SK-N-SH (cell line): Measurements from ENCODE around the gene GASK1B. TPM values are rescaled to one million over a fixed set of nuclear protein-coding genes. Genes with fewer than 3 reads are reported as not detected.

Experiments used
- CTCF ChIA-PET: fragments of 300-600, 350-600 bp; formaldehyde crosslinking; extraction: SDS; loops from one replicate; lab custom pipeline; 2021; lab: Yijun Ruan, JAX
- POLR2A ChIA-PET: fragments of 350-600 bp; sonication (Branson Sonifier 250); formaldehyde crosslinking; extraction: SDS; loops from one replicate; lab custom pipeline; 2020; ENCODE audit warnings: antibody characterized with exemption, inconsistent platforms; lab: Yijun Ruan, JAX
- DNase-seq: peaks from one replicate; pipeline ENCODE4 v3.0.0; 2012
- H2AFZ ChIP-seq: fragments of 200-600 bp; sonication (generic); 2 replicates; pipeline ENCODE4 v1.8.1; 2016; ENCODE audit warnings: antibody characterized with exemption, mild to moderate bottlenecking, low read depth
- H3F3A ChIP-seq: fragments of 200-600 bp; sonication (generic); replicated peaks from 2 replicates; pipeline ENCODE3; 2016; ENCODE audit warnings: antibody characterized with exemption, mild to moderate bottlenecking; ENCODE audit not compliant: insufficient read depth
- H3K27ac ChIP-seq, 2 experiments: fragments of 200-500 bp in 1 of 2; fragments of 200-600 bp in 1 of 2; sonication (Bioruptor generic) in 1 of 2; sonication (generic), shearing (Covaris generic) in 1 of 2; 2 replicates each; pipeline versions ENCODE4 v1.5.1 to v1.6.1; 2014 to 2016; ENCODE audit warnings: low read depth in 2 of 2, inconsistent platforms in 1 of 2, low read length in 1 of 2, mild to moderate bottlenecking in 1 of 2, mixed read lengths in 1 of 2
- H3K27me3 ChIP-seq: fragments of 200-600 bp; sonication (generic), shearing (Covaris generic); 2 replicates; pipeline ENCODE4 v1.6.1; 2016; ENCODE audit warnings: mixed run types; ENCODE audit not compliant: insufficient read depth
- H3K36me3 ChIP-seq, 2 experiments: fragments of 200-500 bp in 1 of 2; fragments of 200-600 bp in 1 of 2; sonication (Bioruptor generic) in 1 of 2; sonication (generic) in 1 of 2; replicated peaks in 1 of 2; 2 replicates each; pipeline versions ENCODE3 to v1.5.1; 2014 to 2016; ENCODE audit warnings: low read length in 1 of 2, mild to moderate bottlenecking in 1 of 2; ENCODE audit not compliant: insufficient read depth in 2 of 2, control insufficient read depth in 1 of 2
- H3K4me1 ChIP-seq, 2 experiments: fragments of 200-500 bp in 1 of 2; fragments of 200-600 bp in 1 of 2; sonication (Bioruptor generic) in 1 of 2; sonication (generic), shearing (Covaris generic) in 1 of 2; 2 replicates each; pipeline versions ENCODE4 v1.5.1 to v1.6.1; 2014 to 2016; ENCODE audit warnings: low read depth in 1 of 2, low read length in 1 of 2, mixed run types in 1 of 2; ENCODE audit not compliant: insufficient read depth in 2 of 2, control insufficient read depth in 1 of 2
- H3K4me2 ChIP-seq: fragments of 200-600 bp; sonication (generic), shearing (Covaris generic); 2 replicates; pipeline ENCODE4 v1.6.1; 2017; ENCODE audit warnings: mixed run types
- H3K4me3 ChIP-seq, 2 experiments: fragments of 200-500 bp in 1 of 2; fragments of 200-600 bp in 1 of 2; sonication (Bioruptor generic) in 1 of 2; sonication (generic), shearing (Covaris generic) in 1 of 2; 2 replicates each; pipeline versions ENCODE4 v1.5.1 to v1.8.1; 2014 to 2016; ENCODE audit warnings: low read depth in 2 of 2, inconsistent platforms in 1 of 2, low read length in 1 of 2, mild to moderate bottlenecking in 1 of 2, mixed read lengths in 1 of 2, moderate library complexity in 1 of 2
- H3K79me2 ChIP-seq: fragments of 200-600 bp; sonication (generic); 2 replicates; pipeline ENCODE4 v1.8.1; 2017; ENCODE audit warnings: mild to moderate bottlenecking; ENCODE audit not compliant: insufficient read depth
- H3K9ac ChIP-seq: fragments of 200-600 bp; sonication (generic); 2 replicates; pipeline ENCODE4 v1.6.1; 2017; ENCODE audit warnings: mixed run types
- H3K9me2 ChIP-seq: fragments of 200-600 bp; sonication (generic); 2 replicates; pipeline ENCODE4 v1.6.1; 2017; ENCODE audit warnings: mixed run types
- H3K9me3 ChIP-seq: fragments of 200-600 bp; sonication (generic); 2 replicates; pipeline ENCODE4 v1.6.1; 2017; ENCODE audit warnings: mixed run types, mild to moderate bottlenecking, moderate library complexity
- H4K20me1 ChIP-seq: fragments of 200-600 bp; sonication (generic); 2 replicates; pipeline ENCODE4 v1.6.1; 2017; ENCODE audit warnings: mild to moderate bottlenecking, mixed run types; ENCODE audit not compliant: insufficient read depth
- CHD2 ChIP-seq: fragments of 150-350 bp; IDR thresholded peaks from 2 replicates; pipeline ENCODE4 v1.6.1; 2018; ENCODE audit warnings: low read length; ENCODE audit not compliant: partially characterized antibody
- EP300 ChIP-seq, 2 experiments: IDR thresholded peaks; 2 replicates each; pipeline versions ENCODE4 v1.4.0 to v1.6.1; 2012; ENCODE audit warnings: borderline replicate concordance in 1 of 2, low read depth in 1 of 2, low read length in 1 of 2
- EZH2phosphoT487 ChIP-seq: fragments of 200-600 bp; sonication (generic); IDR thresholded peaks from 2 replicates; pipeline ENCODE4 v1.6.1; 2017; ENCODE audit warnings: low read depth, mixed run types, mild to moderate bottlenecking, antibody characterized with exemption, moderate library complexity, borderline replicate concordance
- FOSL2 ChIP-seq: IDR thresholded peaks from 2 replicates; pipeline ENCODE4 v1.4.0; 2012; ENCODE audit warnings: low read depth, mild to moderate bottlenecking, moderate library complexity, borderline replicate concordance
- GABPA ChIP-seq: IDR thresholded peaks from 2 replicates; pipeline ENCODE4 v1.4.0; 2012; ENCODE audit warnings: low read depth, mild to moderate bottlenecking
- JUND ChIP-seq: IDR thresholded peaks from 2 replicates; pipeline ENCODE4 v1.4.0; 2012
- MAX ChIP-seq: IDR thresholded peaks from 2 replicates; pipeline ENCODE4 v1.4.0; 2012; ENCODE audit warnings: low read depth
- MXI1 ChIP-seq: IDR thresholded peaks from 2 replicates; pipeline ENCODE4 v1.6.1; 2012; ENCODE audit warnings: mild to moderate bottlenecking, low read depth, low read length, improper control_type of control experiment
- NFIC ChIP-seq: IDR thresholded peaks from 2 replicates; pipeline ENCODE4 v1.4.0; 2012; ENCODE audit warnings: borderline replicate concordance
- NRF1 ChIP-seq: IDR thresholded peaks from 2 replicates; pipeline ENCODE4 v1.6.1; 2012; ENCODE audit warnings: low read depth, mild to moderate bottlenecking, low read length
- RCOR1 ChIP-seq: fragments of 150-350 bp; IDR thresholded peaks from 2 replicates; pipeline ENCODE4 v1.6.1; 2017; ENCODE audit warnings: antibody characterized with exemption, low read length
- SIN3A ChIP-seq: IDR thresholded peaks from 2 replicates; pipeline ENCODE4 v1.6.1; 2012; ENCODE audit warnings: low read depth, mild to moderate bottlenecking, low read length, moderate library complexity, borderline replicate concordance
- SMC3 ChIP-seq: IDR thresholded peaks from 2 replicates; pipeline ENCODE4 v1.6.1; 2012; ENCODE audit warnings: low read depth, low read length, improper control_type of control experiment
- TCF12 ChIP-seq: IDR thresholded peaks from 2 replicates; pipeline ENCODE4 v1.4.0; 2012
- TEAD4 ChIP-seq: IDR thresholded peaks from 2 replicates; pipeline ENCODE4 v1.4.0; 2012; ENCODE audit warnings: mild to moderate bottlenecking, borderline replicate concordance; ENCODE audit not compliant: insufficient read depth
- WGBS: methylation state at CpG from one replicate; pipeline ENCODE4 v1.1.6; 2017; ENCODE audit warnings: low lambda C conversion rate; 5-methylcytosine and 5-hydroxymethylcytosine counted together
- polyA plus RNA-seq, 3 experiments: library from polyadenylated mRNA; depleted of rRNA; stranded (reverse); fragments of >200 nt; gene quantifications; 2 replicates each; pipeline ENCODE4 v1.2.3, GENCODE V29; 2012
- TF ChIP-seq, protein P1 (sequence below): fragments of 200-600 bp; sonication (generic); IDR thresholded peaks from 2 replicates; pipeline ENCODE4 v1.6.1; 2017; ENCODE audit warnings: antibody characterized with exemption, mild to moderate bottlenecking, moderate library complexity
- TF ChIP-seq, protein P2 (sequence below): IDR thresholded peaks from 2 replicates; pipeline ENCODE4 v1.6.1; 2012; ENCODE audit warnings: mild to moderate bottlenecking, low read depth, low read length, moderate library complexity
- TF ChIP-seq, protein P3 (sequence below): fragments of 150-350 bp; IDR thresholded peaks from 2 replicates; pipeline ENCODE4 v1.6.1; 2017; ENCODE audit warnings: antibody characterized with exemption, low read length, low read depth, borderline replicate concordance
- TF ChIP-seq, protein P4 (sequence below): IDR thresholded peaks from 2 replicates; pipeline ENCODE4; 2012

The GASK1B gene
- polyA plus RNA-seq, 1 of the 3 experiments (the other 2 are of a cell fraction): 3.7 TPM

DNA sequence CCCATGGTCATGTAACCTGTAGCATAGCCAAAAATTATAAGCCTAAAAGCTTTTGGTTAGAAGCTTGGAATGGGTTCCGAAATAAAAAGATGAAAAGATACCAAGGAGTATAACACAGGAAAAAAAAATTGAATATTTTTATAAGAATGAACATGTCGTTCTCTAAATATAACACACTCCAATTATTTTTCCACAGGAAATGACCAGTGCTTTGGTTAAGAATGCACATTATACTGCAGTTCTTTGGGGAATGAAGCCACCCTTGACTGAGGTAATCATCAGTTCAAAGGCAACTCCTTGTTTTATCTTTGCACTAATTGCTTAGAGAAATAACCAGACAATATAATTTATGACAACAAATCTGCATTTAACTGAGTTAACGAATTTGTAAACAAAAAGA is 6.6 kb upstream of the GASK1B start:
- Histone ChIP-seq H3K36me3 (no peaks in the 10 kb centered on the region), H4K20me1 (no peaks in the 10 kb centered on the region), H3K9ac (no peak overlapping the region), H3F3A (no peaks in the 10 kb centered on the region), H3K9me2 (no peaks in the 10 kb centered on the region), H3K27ac (no peak overlapping the region), H3K4me3 (no peak overlapping the region), H3K9me3 (no peaks in the 10 kb centered on the region), H3K4me2 (no peak overlapping the region; the same call in 1 of the 2 replicates), H2AFZ (no peak overlapping the region), H3K27me3 (no peaks in the 10 kb centered on the region), H3K79me2 (no peaks in the 10 kb centered on the region), H3K4me1 (no peaks in the 10 kb centered on the region)
- WGBS: 49% methylated on average over 3 of the region's 3 CpGs
- TF ChIP-seq TEAD4 (no peak), JUND (no peak), TCF12 (no peak), EP300 (IDR thresholded peaks at IDR 0.05; ENCODE audit: borderline replicate concordance in 1 of 2, low read depth in 1 of 2, low read length in 1 of 2) (no peak), GABPA (no peak), MXI1 (no peak), EZH2phosphoT487 (no peak), NFIC (no peak), FOSL2 (no peak), MAX (no peak), RCOR1 (no peak), NRF1 (no peak), CHD2 (no peak), SIN3A (no peak), SMC3 (no peak)
- TF ChIP-seq, protein P1, sequence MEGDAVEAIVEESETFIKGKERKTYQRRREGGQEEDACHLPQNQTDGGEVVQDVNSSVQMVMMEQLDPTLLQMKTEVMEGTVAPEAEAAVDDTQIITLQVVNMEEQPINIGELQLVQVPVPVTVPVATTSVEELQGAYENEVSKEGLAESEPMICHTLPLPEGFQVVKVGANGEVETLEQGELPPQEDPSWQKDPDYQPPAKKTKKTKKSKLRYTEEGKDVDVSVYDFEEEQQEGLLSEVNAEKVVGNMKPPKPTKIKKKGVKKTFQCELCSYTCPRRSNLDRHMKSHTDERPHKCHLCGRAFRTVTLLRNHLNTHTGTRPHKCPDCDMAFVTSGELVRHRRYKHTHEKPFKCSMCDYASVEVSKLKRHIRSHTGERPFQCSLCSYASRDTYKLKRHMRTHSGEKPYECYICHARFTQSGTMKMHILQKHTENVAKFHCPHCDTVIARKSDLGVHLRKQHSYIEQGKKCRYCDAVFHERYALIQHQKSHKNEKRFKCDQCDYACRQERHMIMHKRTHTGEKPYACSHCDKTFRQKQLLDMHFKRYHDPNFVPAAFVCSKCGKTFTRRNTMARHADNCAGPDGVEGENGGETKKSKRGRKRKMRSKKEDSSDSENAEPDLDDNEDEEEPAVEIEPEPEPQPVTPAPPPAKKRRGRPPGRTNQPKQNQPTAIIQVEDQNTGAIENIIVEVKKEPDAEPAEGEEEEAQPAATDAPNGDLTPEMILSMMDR: no peak
- TF ChIP-seq, protein P2, sequence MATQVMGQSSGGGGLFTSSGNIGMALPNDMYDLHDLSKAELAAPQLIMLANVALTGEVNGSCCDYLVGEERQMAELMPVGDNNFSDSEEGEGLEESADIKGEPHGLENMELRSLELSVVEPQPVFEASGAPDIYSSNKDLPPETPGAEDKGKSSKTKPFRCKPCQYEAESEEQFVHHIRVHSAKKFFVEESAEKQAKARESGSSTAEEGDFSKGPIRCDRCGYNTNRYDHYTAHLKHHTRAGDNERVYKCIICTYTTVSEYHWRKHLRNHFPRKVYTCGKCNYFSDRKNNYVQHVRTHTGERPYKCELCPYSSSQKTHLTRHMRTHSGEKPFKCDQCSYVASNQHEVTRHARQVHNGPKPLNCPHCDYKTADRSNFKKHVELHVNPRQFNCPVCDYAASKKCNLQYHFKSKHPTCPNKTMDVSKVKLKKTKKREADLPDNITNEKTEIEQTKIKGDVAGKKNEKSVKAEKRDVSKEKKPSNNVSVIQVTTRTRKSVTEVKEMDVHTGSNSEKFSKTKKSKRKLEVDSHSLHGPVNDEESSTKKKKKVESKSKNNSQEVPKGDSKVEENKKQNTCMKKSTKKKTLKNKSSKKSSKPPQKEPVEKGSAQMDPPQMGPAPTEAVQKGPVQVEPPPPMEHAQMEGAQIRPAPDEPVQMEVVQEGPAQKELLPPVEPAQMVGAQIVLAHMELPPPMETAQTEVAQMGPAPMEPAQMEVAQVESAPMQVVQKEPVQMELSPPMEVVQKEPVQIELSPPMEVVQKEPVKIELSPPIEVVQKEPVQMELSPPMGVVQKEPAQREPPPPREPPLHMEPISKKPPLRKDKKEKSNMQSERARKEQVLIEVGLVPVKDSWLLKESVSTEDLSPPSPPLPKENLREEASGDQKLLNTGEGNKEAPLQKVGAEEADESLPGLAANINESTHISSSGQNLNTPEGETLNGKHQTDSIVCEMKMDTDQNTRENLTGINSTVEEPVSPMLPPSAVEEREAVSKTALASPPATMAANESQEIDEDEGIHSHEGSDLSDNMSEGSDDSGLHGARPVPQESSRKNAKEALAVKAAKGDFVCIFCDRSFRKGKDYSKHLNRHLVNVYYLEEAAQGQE: no peak
- TF ChIP-seq, protein P3, sequence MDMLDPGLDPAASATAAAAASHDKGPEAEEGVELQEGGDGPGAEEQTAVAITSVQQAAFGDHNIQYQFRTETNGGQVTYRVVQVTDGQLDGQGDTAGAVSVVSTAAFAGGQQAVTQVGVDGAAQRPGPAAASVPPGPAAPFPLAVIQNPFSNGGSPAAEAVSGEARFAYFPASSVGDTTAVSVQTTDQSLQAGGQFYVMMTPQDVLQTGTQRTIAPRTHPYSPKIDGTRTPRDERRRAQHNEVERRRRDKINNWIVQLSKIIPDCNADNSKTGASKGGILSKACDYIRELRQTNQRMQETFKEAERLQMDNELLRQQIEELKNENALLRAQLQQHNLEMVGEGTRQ: no peak
- TF ChIP-seq, protein P4, sequence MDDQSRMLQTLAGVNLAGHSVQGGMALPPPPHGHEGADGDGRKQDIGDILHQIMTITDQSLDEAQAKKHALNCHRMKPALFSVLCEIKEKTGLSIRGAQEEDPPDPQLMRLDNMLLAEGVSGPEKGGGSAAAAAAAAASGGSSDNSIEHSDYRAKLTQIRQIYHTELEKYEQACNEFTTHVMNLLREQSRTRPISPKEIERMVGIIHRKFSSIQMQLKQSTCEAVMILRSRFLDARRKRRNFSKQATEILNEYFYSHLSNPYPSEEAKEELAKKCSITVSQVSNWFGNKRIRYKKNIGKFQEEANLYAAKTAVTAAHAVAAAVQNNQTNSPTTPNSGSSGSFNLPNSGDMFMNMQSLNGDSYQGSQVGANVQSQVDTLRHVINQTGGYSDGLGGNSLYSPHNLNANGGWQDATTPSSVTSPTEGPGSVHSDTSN: no peak
- POLR2A ChIA-PET: no interaction called here
- CTCF ChIA-PET: no interaction called here
- no peak for DNase-seq
